ENCODE results near the gene PIP. TPM values are rescaled to one million over a fixed set of nuclear protein-coding genes. Genes with fewer than 3 reads are reported as not detected.

Gene PIP
- total and polyA plus RNA-seq, 2 of the 8 experiments (the other 6 are each of a cell fraction or from before 2014, with no cell fraction given): not detected

GRCh38 chr7:143130541-143130940 lies 1.3 kb upstream of the PIP start:
- no peaks in the 10 kb centered on the region for H3K79me1 ChIP-seq (ENCODE audit: low read depth, low read length)
- H3K23me2 ChIP-seq (ENCODE audit: low read depth, low read length): no peaks in the 10 kb centered on the region
- H2AFZ ChIP-seq (ENCODE audit: low read length): no peak overlapping the region
- no peaks in the 10 kb centered on the region for H3K36me3 ChIP-seq (ENCODE audit: control insufficient read depth in 2 of 4, insufficient read depth in 4 of 4, low read length in 3 of 4)
- H2BK5ac ChIP-seq (ENCODE audit: low read depth, low read length): no peak overlapping the region
- no peak overlapping the region for H4K5ac ChIP-seq (ENCODE audit: insufficient read length, low read depth, low read length)
- no peak overlapping the region for H3K23ac ChIP-seq (ENCODE audit: insufficient read length)
- H4K8ac ChIP-seq (ENCODE audit: extremely low read depth, insufficient read depth, low read length): no peak overlapping the region
- FAIRE-seq (no peak), DNase-seq (ENCODE audit: low read depth in 1 of 2, low spot score in 2 of 2) (no peak)
- no peak overlapping the region for H3K4me3 ChIP-seq (ENCODE audit: extremely low read depth in 1 of 4, insufficient read depth in 2 of 4, low read depth in 3 of 4, low read length in 4 of 4)
- H3K27ac ChIP-seq (ENCODE audit: low read depth, low read length): no peak overlapping the region
- H3K79me2 ChIP-seq (ENCODE audit: control insufficient read depth in 1 of 2, insufficient read depth in 2 of 2, low read length in 2 of 2): no peaks in the 10 kb centered on the region
- no peak overlapping the region for H3K9ac ChIP-seq (replicated peaks in 1 of 4; ENCODE audit: extremely low read depth in 1 of 4, low read depth in 3 of 4, low read length in 3 of 4)
- no peak overlapping the region for H3K4ac ChIP-seq (replicated peaks; ENCODE audit: insufficient read length, low read depth, low read length)
- H2BK12ac ChIP-seq (ENCODE audit: low read depth, low read length): no peak overlapping the region
- no peak overlapping the region for H3K18ac ChIP-seq (ENCODE audit: extremely low read depth, low read length)
- H4K91ac ChIP-seq (replicated peaks; ENCODE audit: insufficient read length, low read length): no peak overlapping the region
- CTCF ChIA-PET (ENCODE audit: partially characterized antibody): interaction anchor here (0.6 to 1.5 kb wide), 4 partner anchors 20 to 138 kb away, joined by 3 to 4 read pairs (median 3); no protein-coding TSS in a partner anchor
- no peak overlapping the region for H3K56ac ChIP-seq (replicated peaks; ENCODE audit: insufficient read length, low read depth, low read length)
- H3K27me3 ChIP-seq (replicated peaks in 1 of 4; ENCODE audit: control insufficient read depth in 3 of 4, extremely low read depth in 1 of 4, insufficient read depth in 3 of 4, low read length in 3 of 4): no peaks in the 10 kb centered on the region; a peak in 1 of 7 replicates
- H2BK20ac ChIP-seq (ENCODE audit: low read length): no peak overlapping the region
- H4K20me1 ChIP-seq (replicated peaks in 1 of 2; ENCODE audit: control insufficient read depth in 1 of 2, insufficient read depth in 2 of 2, low read length in 2 of 2): no peaks in the 10 kb centered on the region
- H3K14ac ChIP-seq (ENCODE audit: insufficient read length): no peak overlapping the region
- TF ChIP-seq HDAC2 (IDR thresholded peaks at IDR 0.05; ENCODE audit: borderline replicate concordance in 1 of 2, low read depth in 2 of 2, low read length in 2 of 2): no peak
- no peak for TF ChIP-seq KDM4A (IDR thresholded peaks at IDR 0.05; ENCODE audit: low read depth, low read length, severe bottlenecking)
- TF ChIP-seq RFX5 (IDR thresholded peaks at IDR 0.05; ENCODE audit: borderline replicate concordance, low read depth, low read length): no peak
- no peaks in the 10 kb centered on the region for H3K4me1 ChIP-seq (replicated peaks in 1 of 4; ENCODE audit: control insufficient read depth in 3 of 4, insufficient read depth in 4 of 4, low read length in 3 of 4)
- H2BK15ac ChIP-seq (ENCODE audit: low read length): no peak overlapping the region
- POLR2A ChIA-PET (ENCODE audit: partially characterized antibody): no interaction called here
- H2BK120ac ChIP-seq (replicated peaks; ENCODE audit: low read depth, low read length): no peak overlapping the region
- no peak overlapping the region for H2AK5ac ChIP-seq (ENCODE audit: low read depth, low read length)
- H3K4me2 ChIP-seq (ENCODE audit: insufficient read depth in 1 of 2, low read depth in 2 of 2, low read length in 2 of 2): no peak overlapping the region
- no peaks in the 10 kb centered on the region; a peak in 1 of 4 replicates for H3K9me3 ChIP-seq (ENCODE audit: insufficient read depth in 2 of 2, low read depth in 1 of 2, low read length in 1 of 2)

Measured in H1 (cell line).